Muscle layer of duodenum (tissue), 2 donors: Measurements from ENCODE around the gene PIK3R3.

Experiments used
- H3K27ac ChIP-seq: one replicate; pipeline ENCODE4 v1.7.0; 2013; ENCODE audit warnings: mild to moderate bottlenecking, low read length
- H3K27me3 ChIP-seq: one replicate; pipeline ENCODE4 v1.7.0; 2013; ENCODE audit warnings: low read depth, mild to moderate bottlenecking, control low read depth, low read length
- H3K36me3 ChIP-seq, 2 donors: one replicate each; pipeline ENCODE4 v1.7.0; 2013; ENCODE audit warnings: low read length in 2 of 2, control low read depth in 1 of 2, mild to moderate bottlenecking in 1 of 2; ENCODE audit not compliant: insufficient read depth in 2 of 2, control insufficient read depth in 1 of 2
- H3K4me1 ChIP-seq, 2 donors: one replicate each; pipeline ENCODE4 v1.7.0; 2013; ENCODE audit warnings: low read length in 2 of 2, mild to moderate bottlenecking in 2 of 2, control low read depth in 1 of 2, moderate library complexity in 1 of 2; ENCODE audit not compliant: insufficient read depth in 2 of 2, control insufficient read depth in 1 of 2
- H3K4me3 ChIP-seq, 2 donors: one replicate each; pipeline ENCODE4 v1.7.0; 2013; ENCODE audit warnings: low read length in 2 of 2, low read depth in 1 of 2, mild to moderate bottlenecking in 1 of 2
- H3K9me3 ChIP-seq, 2 donors: one replicate each; pipeline ENCODE4 v1.7.0; 2013; ENCODE audit warnings: low read length in 2 of 2, control low read depth in 1 of 2, mild to moderate bottlenecking in 1 of 2; ENCODE audit not compliant: control insufficient read depth in 1 of 2
- donor health status: healthy.

Gene PIK3R3

GRCh38 chr1:45998020-45998617, 134.3 kb downstream of the PIK3R3 start:
- Histone ChIP-seq H3K27me3 (no peaks in the 10 kb centered on the region), H3K27ac (no peak overlapping the region), H3K4me1 (no peaks in the 10 kb centered on the region), H3K9me3 (no peaks in the 10 kb centered on the region), H3K4me3 (no peak overlapping the region), H3K36me3 (peaks cover 4 to 5% of the 10 kb centered on the region in 2 donors)

DNA sequence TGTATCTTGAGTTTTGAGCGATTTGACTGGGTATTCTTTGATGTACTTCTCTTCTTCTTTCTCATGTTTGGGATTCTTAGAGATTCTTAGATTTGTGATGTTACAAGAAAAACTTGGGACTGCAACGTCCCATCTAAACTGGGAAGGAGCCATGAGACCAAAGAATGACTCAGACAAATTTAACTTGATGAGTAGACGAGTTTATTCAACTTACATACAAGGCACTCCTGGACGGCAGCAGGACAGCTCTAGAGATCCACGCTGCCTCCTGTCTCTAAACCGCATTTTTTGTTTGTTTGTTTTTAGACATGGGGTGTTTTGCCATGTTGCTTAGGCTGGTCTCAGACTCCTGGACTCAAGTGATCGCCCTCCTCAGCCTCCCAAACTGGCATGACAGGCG, 137.1 kb downstream of the PIK3R3 start:
- Histone ChIP-seq H3K27me3 (no peaks in the 10 kb centered on the region), H3K4me3 (no peak overlapping the region), H3K36me3 (peaks cover 4 to 5% of the 10 kb centered on the region in 2 donors), H3K4me1 (no peaks in the 10 kb centered on the region), H3K27ac (no peak overlapping the region), H3K9me3 (no peaks in the 10 kb centered on the region)

DNA sequence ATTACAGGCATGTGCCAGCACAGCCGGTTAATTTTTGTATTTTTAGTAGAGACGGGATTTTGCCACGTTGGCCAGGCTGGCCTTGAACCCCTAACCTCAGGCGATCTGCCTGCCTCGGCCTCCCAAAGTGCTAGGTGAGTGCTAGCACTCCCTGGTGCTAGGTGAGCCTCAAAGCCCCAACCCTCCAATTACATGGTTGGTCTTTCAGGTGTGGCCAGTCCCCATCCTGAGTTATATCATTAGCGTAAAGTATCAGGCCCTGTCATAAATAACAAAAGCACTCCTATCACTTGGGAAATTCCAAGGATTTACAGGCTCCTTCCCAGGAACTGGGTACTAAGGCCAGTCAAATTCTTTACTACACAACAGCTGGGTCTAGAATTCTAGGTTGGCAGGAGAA, 138.0 kb downstream of the PIK3R3 start:
- no peaks in the 10 kb centered on the region for H3K9me3 ChIP-seq
- H3K4me1 ChIP-seq = no peaks in the 10 kb centered on the region
- H3K27ac ChIP-seq = no peak overlapping the region
- no peaks in the 10 kb centered on the region for H3K27me3 ChIP-seq
- H3K36me3 ChIP-seq = peaks cover 3% of the 10 kb centered on the region in 2 donors
- H3K4me3 ChIP-seq = no peak overlapping the region
